Activated T-cell treated with anti-CD3 and anti-CD28 coated beads, Interleukin-2, amount 50 U/mL, for 72 hours (primary cell): ENCODE results near the gene SRRM3. TPM values are rescaled to one million over a fixed set of nuclear protein-coding genes. Genes with fewer than 3 reads are reported as not detected.
"Not testable (repeated sequence)": the region's sequence is repeated elsewhere in the genome, so short reads cannot be mapped to it uniquely, and the experiment has no call there.

Experiments
- ATAC-seq, 2 donors: fragments of 150-1000 bp; cut with Tn5 transposase; replicated peaks in 1 of 2; 2 replicates each; pipeline ENCODE4 v1.10.0; 2021; ENCODE audit warnings: moderate library complexity in 2 of 2, mild to moderate bottlenecking in 1 of 2
- DNase-seq, 2 donors: peaks; one replicate each; pipeline ENCODE4 v3.0.0; 2021 to 2022; ENCODE audit warnings: mixed read lengths in 1 of 2
- H3K27ac Mint-ChIP-seq: one replicate; pipeline ENCODE4 v1.8.0; 2022; ENCODE audit warnings: mild to moderate bottlenecking, moderate library complexity, mixed read lengths
- H3K27me3 Mint-ChIP-seq: one replicate; pipeline ENCODE4 v1.8.0; 2022; ENCODE audit warnings: low read depth, mixed read lengths
- H3K36me3 Mint-ChIP-seq, 2 donors: one replicate each; pipeline ENCODE4 v1.8.0; 2022; ENCODE audit warnings: mixed read lengths in 2 of 2, mild to moderate bottlenecking in 1 of 2; ENCODE audit not compliant: insufficient read depth in 2 of 2
- H3K4me1 Mint-ChIP-seq: one replicate; pipeline ENCODE4 v1.8.0; 2022; ENCODE audit warnings: low read depth, mixed read lengths
- H3K4me3 Mint-ChIP-seq, 2 donors: one replicate each; pipeline ENCODE4 v1.8.0; 2022; ENCODE audit warnings: mild to moderate bottlenecking in 2 of 2, mixed read lengths in 2 of 2, moderate library complexity in 2 of 2
- H3K9me3 Mint-ChIP-seq, 2 donors: one replicate each; pipeline ENCODE4 v1.8.0; 2022; ENCODE audit warnings: mixed read lengths in 2 of 2
- total RNA-seq, 2 donors: library from RNA; stranded (reverse); gene quantifications; one replicate each; pipeline ENCODE4 v1.2.3, GENCODE V29; 2022

SRRM3 gene
- total RNA-seq, 2 donors from 2014 or later, result 0.12 TPM; not detected in 1

DNA sequence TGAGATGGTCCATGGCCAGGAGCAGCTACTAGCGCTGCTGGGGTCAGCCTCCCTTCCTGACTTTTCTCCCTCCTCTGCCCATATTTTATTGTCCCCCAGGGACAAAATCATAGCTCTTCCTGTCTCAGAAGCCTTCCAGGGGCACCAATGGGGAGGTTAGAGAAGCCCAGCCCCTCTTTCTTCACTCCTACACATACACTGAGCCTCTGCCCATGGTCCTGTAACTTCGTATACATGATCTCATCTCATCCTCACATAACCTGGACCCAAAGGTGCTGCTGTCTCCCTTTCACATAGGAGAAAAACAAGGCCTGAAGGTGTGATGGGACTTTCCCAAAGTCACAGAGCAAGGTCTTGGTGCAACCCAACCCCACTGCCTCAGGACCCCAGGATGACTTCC lies 2.5 kb downstream of the SRRM3 start:
- DNase-seq, result no peak
- Mint-ChIP-seq H3K36me3 (no peaks in the 10 kb centered on the region), H3K27me3 (peaks cover 15% of the 10 kb centered on the region), H3K9me3 (no peaks in the 10 kb centered on the region), H3K4me3 (no peak overlapping the region), H3K4me1 (no peaks in the 10 kb centered on the region), H3K27ac (no peak overlapping the region)
- ATAC-seq, result no peak

- Mint-ChIP-seq H3K9me3 (no peaks in the 10 kb centered on the region), H3K27ac (no peak overlapping the region), H3K4me3 (no peak overlapping the region), H3K27me3 (peaks cover 15% of the 10 kb centered on the region), H3K36me3 (no peaks in the 10 kb centered on the region), H3K4me1 (no peaks in the 10 kb centered on the region)
- ATAC-seq (no peak), DNase-seq (no peak)
Measured at GRCh38 chr7:76206633-76207032, 4.9 kb downstream of the SRRM3 start.

DNA sequence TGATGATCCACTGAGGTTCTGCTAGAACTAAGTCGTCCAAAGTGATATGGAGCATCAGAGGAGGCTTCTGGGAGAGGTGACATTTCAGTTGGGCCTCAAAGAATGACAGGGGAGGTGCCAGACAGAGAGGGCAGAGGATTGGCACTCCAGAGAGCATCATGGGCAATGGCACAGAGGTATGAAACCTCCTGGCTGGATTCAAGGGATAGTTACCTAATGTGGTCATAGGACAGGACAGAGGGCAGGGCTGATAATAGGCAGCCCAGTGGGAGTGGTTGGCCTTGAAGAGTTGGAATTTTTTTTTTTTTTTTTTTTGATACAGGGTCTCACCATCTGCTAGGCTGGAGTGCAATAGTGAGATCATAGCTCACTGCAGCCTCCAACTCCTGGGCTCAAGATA lies 7.6 kb downstream of the SRRM3 start:
- H3K9me3 Mint-ChIP-seq, result no peaks in the 10 kb centered on the region
- DNase-seq, result no peak
- H3K4me3 Mint-ChIP-seq, result no peak overlapping the region
- ATAC-seq, result no peak
- H3K27ac Mint-ChIP-seq, result no peak overlapping the region
- H3K36me3 Mint-ChIP-seq, result no peaks in the 10 kb centered on the region
- peaks cover 2% of the 10 kb centered on the region for H3K27me3 Mint-ChIP-seq
- no peaks in the 10 kb centered on the region for H3K4me1 Mint-ChIP-seq

DNA sequence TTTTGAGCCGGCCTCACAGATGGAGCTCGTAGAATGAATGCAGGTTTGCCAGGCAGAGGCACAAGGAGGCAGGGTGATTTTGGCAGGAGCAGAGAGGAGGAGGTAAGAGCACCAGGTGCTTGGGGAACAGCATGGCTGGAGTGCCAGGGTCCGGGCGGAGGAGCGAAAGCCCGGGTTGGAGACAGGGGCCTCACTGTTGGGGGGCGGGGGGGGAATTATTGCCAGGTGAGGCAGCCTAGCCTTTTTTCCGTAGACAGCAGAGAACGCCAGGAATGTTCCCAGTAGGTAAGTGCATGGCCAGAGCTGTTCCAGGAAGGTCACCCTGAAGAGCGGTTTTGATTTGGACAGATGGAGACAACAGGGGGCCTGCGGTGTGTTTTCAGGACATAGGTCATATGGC lies 9.5 kb downstream of the SRRM3 start:
- DNase-seq (no peak), ATAC-seq (no peak)
- H3K4me1 Mint-ChIP-seq, result no peaks in the 10 kb centered on the region
- no peaks in the 10 kb centered on the region for H3K9me3 Mint-ChIP-seq
- no peak overlapping the region for H3K27ac Mint-ChIP-seq
- no peaks in the 10 kb centered on the region for H3K36me3 Mint-ChIP-seq
- peaks cover 2% of the 10 kb centered on the region for H3K27me3 Mint-ChIP-seq
- H3K4me3 Mint-ChIP-seq, result no peak overlapping the region

GRCh38 chr7:76215349-76215748 lies 13.7 kb downstream of the SRRM3 start:
- not testable (repeated sequence) for H3K27ac Mint-ChIP-seq

DNA sequence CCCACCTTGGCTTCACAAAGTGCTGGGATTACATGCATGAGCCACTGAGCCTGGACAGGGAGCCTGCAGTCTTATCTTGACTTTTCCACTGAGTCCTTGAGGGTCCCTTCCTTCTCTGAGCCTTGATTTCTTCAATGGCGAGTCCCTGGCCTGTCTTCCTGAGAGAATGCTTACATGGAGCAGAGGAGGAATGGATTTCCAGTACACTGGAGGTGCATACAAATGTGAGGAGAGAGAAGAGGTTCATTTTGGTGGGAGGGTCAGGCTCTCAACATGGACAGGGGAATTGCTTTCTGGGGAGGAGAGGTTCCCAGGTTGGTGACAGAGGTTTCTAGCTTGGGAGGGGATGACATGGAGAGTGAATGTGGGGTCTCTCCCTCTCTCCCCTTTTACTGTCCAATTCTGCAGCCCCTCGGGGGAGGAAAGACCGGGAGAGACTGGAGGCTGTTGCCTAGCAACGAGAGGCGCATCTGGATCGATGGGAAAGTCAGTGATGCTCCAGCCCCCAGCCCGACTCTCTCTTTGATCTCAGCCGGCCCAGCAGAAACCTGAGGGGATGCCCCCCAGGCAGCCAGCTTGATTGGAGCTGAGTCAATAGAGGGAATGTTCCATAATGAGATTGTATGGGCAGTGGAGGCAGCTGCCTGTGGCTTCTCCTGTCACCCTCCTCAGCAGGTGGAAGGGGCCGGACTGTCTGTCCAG lies 14.8 kb downstream of the SRRM3 start:
- H3K27me3 Mint-ChIP-seq, result peaks cover 21% of the 10 kb centered on the region
- DNase-seq, result no peak
- ATAC-seq, result no peak
- no peak overlapping the region for H3K4me3 Mint-ChIP-seq
- H3K9me3 Mint-ChIP-seq, result no peaks in the 10 kb centered on the region
- no peaks in the 10 kb centered on the region for H3K36me3 Mint-ChIP-seq
- no peak overlapping the region for H3K27ac Mint-ChIP-seq
- H3K4me1 Mint-ChIP-seq, result no peaks in the 10 kb centered on the region

More at GRCh38 chr7:76215349-76215748, 13.7 kb downstream of the SRRM3 start:
- DNase-seq, H3K4me1 Mint-ChIP-seq, H3K9me3 Mint-ChIP-seq, H3K36me3 Mint-ChIP-seq, ATAC-seq, H3K4me3 Mint-ChIP-seq: not testable (repeated sequence)
- peaks cover 21% of the 10 kb centered on the region for H3K27me3 Mint-ChIP-seq

DNA sequence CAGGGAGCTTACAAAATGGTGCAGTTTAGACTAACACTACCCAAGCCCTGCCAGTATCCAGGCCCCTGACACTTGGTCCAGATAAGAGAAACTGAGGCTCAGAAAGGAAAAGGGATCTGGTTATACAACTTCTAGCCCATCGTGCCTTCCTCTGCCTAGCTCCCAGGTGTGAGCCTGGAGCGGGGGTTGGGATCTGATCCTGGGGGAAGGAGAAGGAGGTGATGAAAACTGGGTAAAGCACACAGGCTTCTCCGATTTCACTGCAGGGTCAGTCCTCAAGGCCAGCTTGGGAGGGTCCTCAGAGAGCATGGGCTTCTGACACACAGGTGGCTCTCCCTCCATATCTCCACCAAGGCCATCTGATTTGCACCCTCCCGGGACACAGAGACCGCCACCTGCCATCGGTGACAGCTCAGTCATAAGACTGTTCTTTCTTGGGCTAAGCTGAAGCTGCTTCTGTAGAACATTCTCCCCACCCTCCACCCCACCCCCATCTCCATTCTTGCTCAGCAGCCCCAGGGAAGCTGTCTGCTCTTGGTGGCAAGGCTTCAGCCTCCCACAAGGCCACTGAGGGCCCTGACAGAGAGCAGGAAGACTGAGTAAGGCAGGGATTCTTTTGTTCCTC lies 16.4 kb downstream of the SRRM3 start:
- Mint-ChIP-seq H3K27ac (no peak overlapping the region), H3K4me3 (no peak overlapping the region), H3K4me1 (no peaks in the 10 kb centered on the region), H3K36me3 (no peaks in the 10 kb centered on the region), H3K9me3 (no peaks in the 10 kb centered on the region), H3K27me3 (peaks cover 26% of the 10 kb centered on the region)
- ATAC-seq (no peak), DNase-seq (no peak)

DNA sequence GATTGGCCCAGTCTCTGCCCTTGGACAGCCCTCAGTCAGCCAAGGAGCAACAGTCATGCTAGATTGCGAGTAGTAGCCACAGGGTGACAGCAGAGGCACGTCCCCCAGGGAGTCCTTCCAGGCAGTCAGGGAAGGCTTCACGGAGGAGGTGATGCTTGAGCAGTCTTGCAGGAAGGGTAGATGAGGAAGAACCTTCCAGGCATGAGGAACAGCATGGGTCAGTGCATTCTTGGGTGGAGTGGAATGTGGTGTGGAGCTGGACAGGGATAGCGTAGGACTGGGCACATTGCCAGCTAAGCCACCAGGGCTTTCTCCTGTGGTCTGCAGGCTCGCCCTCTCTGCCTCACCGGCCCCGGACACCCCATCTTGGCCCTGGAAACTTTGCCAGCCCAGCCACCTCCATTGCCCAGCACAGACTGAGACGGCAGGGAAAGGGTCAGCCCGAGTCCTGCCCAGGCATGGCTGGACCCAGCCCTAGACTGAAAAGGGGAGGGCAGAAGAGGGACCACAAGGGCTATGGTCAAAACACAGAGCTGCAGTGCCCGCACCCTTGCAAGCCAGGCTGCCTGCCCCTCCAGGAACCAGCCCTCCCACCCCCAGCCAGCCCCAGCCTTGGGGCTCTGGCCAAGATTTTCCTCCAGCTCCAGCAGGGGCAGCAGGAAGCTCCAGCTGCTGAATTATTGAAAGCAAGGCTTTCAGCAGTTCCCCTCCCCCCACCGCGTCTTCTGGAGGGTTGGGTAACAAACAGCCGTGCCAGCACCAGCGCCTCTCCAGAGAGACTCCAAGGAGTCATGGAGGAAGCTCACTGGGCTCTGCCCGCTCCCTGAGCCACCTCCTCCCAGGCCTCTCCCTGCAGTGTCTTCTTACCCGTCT lies 18.7 kb downstream of the SRRM3 start:
- H3K36me3 Mint-ChIP-seq, result no peaks in the 10 kb centered on the region
- no peak overlapping the region for H3K27ac Mint-ChIP-seq
- DNase-seq (no peak), ATAC-seq (no peak)
- H3K4me1 Mint-ChIP-seq, result no peaks in the 10 kb centered on the region
- peaks cover 34% of the 10 kb centered on the region for H3K27me3 Mint-ChIP-seq
- no peaks in the 10 kb centered on the region for H3K9me3 Mint-ChIP-seq
- no peak overlapping the region for H3K4me3 Mint-ChIP-seq

GRCh38 chr7:76222333-76222732 lies 20.6 kb downstream of the SRRM3 start:
- ATAC-seq, result no peak
- Mint-ChIP-seq H3K9me3 (no peaks in the 10 kb centered on the region), H3K4me1 (no peaks in the 10 kb centered on the region), H3K27ac (no peak overlapping the region), H3K27me3 (peaks cover 33% of the 10 kb centered on the region), H3K4me3 (no peak overlapping the region), H3K36me3 (no peaks in the 10 kb centered on the region)
- no peak for DNase-seq

GRCh38 chr7:76222839-76223238 lies 21.1 kb downstream of the SRRM3 start:
- H3K9me3 Mint-ChIP-seq, result no peaks in the 10 kb centered on the region

DNA sequence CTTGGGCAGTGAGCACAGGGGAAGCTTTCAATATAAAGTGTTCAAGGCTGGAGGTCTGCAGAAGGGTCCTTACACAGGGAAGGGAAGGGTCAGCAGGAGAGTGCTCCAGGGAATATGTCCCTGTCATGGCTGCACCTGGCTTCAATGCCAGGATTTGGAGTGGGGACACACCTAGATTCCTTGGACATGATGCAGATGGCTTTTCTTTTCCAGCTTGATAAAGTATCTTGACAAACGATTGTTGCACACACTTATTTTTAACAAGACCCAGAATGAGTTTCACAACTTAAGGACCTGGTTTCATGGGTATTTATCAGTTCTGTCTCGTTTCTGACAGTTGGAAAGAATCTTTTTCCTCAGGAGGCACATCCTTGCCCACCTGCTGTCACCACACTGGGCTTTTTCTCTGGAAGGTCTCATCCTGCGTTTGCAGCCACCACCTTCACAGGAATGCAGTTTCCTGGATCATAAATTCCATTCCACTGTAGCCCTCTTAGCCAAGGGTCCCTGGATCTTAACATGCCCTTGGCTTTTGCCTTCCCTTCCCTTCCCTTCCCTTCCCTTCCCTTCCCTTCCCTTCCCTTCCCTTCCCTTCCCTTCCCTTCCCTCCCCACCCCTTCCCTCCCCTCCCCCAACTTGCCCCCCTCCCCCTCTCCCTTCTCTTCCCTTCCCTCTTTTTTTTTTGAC lies 21.7 kb downstream of the SRRM3 start:
- no peak for ATAC-seq
- Mint-ChIP-seq H3K27me3 (peaks cover 24% of the 10 kb centered on the region), H3K36me3 (no peaks in the 10 kb centered on the region), H3K4me1 (no peaks in the 10 kb centered on the region), H3K4me3 (no peak overlapping the region), H3K27ac (no peak overlapping the region), H3K9me3 (no peaks in the 10 kb centered on the region)
- no peak for DNase-seq

More at GRCh38 chr7:76222839-76223238, 21.1 kb downstream of the SRRM3 start:
- no peaks in the 10 kb centered on the region for H3K36me3 Mint-ChIP-seq
- H3K27ac Mint-ChIP-seq, result no peak overlapping the region
- no peaks in the 10 kb centered on the region for H3K4me1 Mint-ChIP-seq
- H3K4me3 Mint-ChIP-seq, result no peak overlapping the region
- peaks cover 28% of the 10 kb centered on the region for H3K27me3 Mint-ChIP-seq
- ATAC-seq, result no peak
- DNase-seq, result no peak

- Mint-ChIP-seq H3K9me3 (no peaks in the 10 kb centered on the region), H3K4me1 (no peaks in the 10 kb centered on the region), H3K4me3 (no peak overlapping the region), H3K36me3 (no peaks in the 10 kb centered on the region), H3K27ac (no peak overlapping the region), H3K27me3 (peaks cover 31% of the 10 kb centered on the region)
- ATAC-seq (no peak), DNase-seq (no peak)
Measured at GRCh38 chr7:76224695-76225094, 23.0 kb downstream of the SRRM3 start.

DNA sequence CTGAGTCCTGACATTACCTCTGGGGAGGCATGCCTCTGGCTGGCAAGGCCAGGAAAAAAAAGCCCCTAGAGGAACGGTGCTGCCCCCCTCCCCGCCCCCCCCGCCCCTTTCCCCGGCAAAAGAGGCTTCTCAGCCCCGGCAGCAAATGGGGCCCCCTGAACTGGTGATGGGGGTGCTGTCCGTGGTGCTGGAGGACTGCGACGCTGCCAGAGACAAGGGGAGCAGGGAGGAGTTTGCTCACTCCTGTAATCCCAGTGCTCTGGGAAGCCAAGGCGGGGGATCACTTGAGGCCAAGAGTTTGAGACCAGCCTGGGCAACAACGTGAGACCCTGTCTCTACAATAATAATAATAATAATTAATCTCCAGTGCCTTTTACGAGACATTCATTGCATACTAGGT lies 23.7 kb downstream of the SRRM3 start:
- Mint-ChIP-seq H3K4me3 (no peak overlapping the region), H3K27ac (no peak overlapping the region), H3K9me3 (no peaks in the 10 kb centered on the region), H3K27me3 (peaks cover 33% of the 10 kb centered on the region), H3K36me3 (no peaks in the 10 kb centered on the region), H3K4me1 (no peaks in the 10 kb centered on the region)
- DNase-seq (peak; percentile 8 to 30), ATAC-seq (no peak)
